ENCODE data around the gene ADAMTSL1.

ADAMTSL1 gene

GRCh38 chr9:18673179-18673578, 199.2 kb downstream of the ADAMTSL1 start:
- Mint-ChIP-seq H3K36me3 (ENCODE audit: low read depth) (no peaks in the 10 kb centered on the region), H3K4me1 (ENCODE audit: low read depth) (no peaks in the 10 kb centered on the region), H3K9me3 (no peaks in the 10 kb centered on the region), H3K27me3 (ENCODE audit: low read depth) (no peaks in the 10 kb centered on the region), H3K4me3 (no peak overlapping the region), H3K27ac (no peak overlapping the region)
- DNase-seq (ENCODE audit: low spot score) = no peak

DNA sequence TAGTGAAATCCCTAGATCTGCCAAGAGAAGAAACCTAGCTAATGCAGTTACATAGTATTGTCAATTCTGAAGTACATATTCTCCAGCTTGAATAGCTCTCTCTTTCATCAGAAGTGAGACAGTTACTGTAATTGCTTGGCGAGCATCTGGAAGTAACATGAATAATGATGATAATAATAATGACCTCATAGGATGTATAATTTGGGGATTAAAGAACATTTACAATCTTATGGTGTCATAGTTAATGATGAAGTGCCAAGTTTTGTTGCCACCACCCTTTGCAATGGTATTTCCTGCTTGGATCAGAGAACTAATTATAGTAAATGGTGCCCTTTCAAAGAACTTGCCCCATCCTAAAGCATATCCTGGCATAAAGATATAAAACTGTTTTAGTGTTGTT, 201.4 kb downstream of the ADAMTSL1 start:
- no peak overlapping the region for H3K27ac Mint-ChIP-seq
- no peaks in the 10 kb centered on the region for H3K36me3 Mint-ChIP-seq (ENCODE audit: low read depth)
- no peak for DNase-seq (ENCODE audit: low spot score)
- H3K4me3 Mint-ChIP-seq = no peak overlapping the region
- no peaks in the 10 kb centered on the region for H3K9me3 Mint-ChIP-seq
- H3K27me3 Mint-ChIP-seq (ENCODE audit: low read depth) = no peaks in the 10 kb centered on the region
- no peaks in the 10 kb centered on the region for H3K4me1 Mint-ChIP-seq (ENCODE audit: low read depth)

- Mint-ChIP-seq H3K4me3 (no peak overlapping the region), H3K4me1 (ENCODE audit: low read depth) (no peaks in the 10 kb centered on the region)
These were observed 202.0 kb downstream of the ADAMTSL1 start for GRCh38 chr9:18675973-18676372.

GRCh38 chr9:18676525-18676924, 202.6 kb downstream of the ADAMTSL1 start:
- no peak overlapping the region for H3K4me3 Mint-ChIP-seq
- H3K4me1 Mint-ChIP-seq (ENCODE audit: low read depth) = no peaks in the 10 kb centered on the region
- no peaks in the 10 kb centered on the region for H3K9me3 Mint-ChIP-seq
- no peak for DNase-seq (ENCODE audit: low spot score)
- H3K27me3 Mint-ChIP-seq (ENCODE audit: low read depth) = no peaks in the 10 kb centered on the region
- H3K36me3 Mint-ChIP-seq (ENCODE audit: low read depth) = no peaks in the 10 kb centered on the region
- H3K27ac Mint-ChIP-seq = no peak overlapping the region

More at GRCh38 chr9:18675973-18676372, 202.0 kb downstream of the ADAMTSL1 start:
- H3K9me3 Mint-ChIP-seq = no peaks in the 10 kb centered on the region
- DNase-seq (ENCODE audit: low spot score) = no peak
- no peak overlapping the region for H3K27ac Mint-ChIP-seq
- H3K36me3 Mint-ChIP-seq (ENCODE audit: low read depth) = no peaks in the 10 kb centered on the region
- H3K27me3 Mint-ChIP-seq (ENCODE audit: low read depth) = no peaks in the 10 kb centered on the region

GRCh38 chr9:18678821-18679590, 205.1 kb downstream of the ADAMTSL1 start:
- no peaks in the 10 kb centered on the region for H3K9me3 Mint-ChIP-seq
- H3K4me3 Mint-ChIP-seq = no peak overlapping the region
- DNase-seq (ENCODE audit: low spot score) = no peak
- no peaks in the 10 kb centered on the region for H3K4me1 Mint-ChIP-seq (ENCODE audit: low read depth)
- H3K27me3 Mint-ChIP-seq (ENCODE audit: low read depth) = no peaks in the 10 kb centered on the region
- H3K27ac Mint-ChIP-seq = no peak overlapping the region
- H3K36me3 Mint-ChIP-seq (ENCODE audit: low read depth) = no peaks in the 10 kb centered on the region

DNA sequence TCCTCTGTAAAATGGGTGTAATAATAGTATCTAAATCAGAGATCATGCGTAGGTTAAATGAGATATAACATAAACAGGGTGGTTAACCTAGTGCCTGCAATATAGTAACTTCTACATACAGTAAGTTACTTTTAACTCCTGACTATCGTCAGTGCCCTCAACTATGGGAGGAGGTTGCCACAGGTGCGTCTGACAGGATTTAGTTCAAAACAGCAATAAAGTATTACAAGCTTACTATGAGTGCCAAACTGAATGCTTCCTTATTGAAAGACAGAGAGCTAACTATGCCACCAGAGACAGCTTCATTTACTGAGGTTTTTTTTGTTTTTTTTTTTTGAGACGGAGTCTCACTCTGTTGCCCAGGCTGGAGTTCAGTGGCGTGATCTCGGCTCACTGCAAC, 209.0 kb downstream of the ADAMTSL1 start:
- H3K36me3 Mint-ChIP-seq (ENCODE audit: low read depth) = no peaks in the 10 kb centered on the region
- no peaks in the 10 kb centered on the region for H3K4me1 Mint-ChIP-seq (ENCODE audit: low read depth)
- H3K27ac Mint-ChIP-seq = no peak overlapping the region
- H3K4me3 Mint-ChIP-seq = no peak overlapping the region
- no peaks in the 10 kb centered on the region for H3K9me3 Mint-ChIP-seq
- DNase-seq (ENCODE audit: low spot score) = no peak
- no peaks in the 10 kb centered on the region for H3K27me3 Mint-ChIP-seq (ENCODE audit: low read depth)

- no peak overlapping the region for H3K4me3 Mint-ChIP-seq
- H3K27me3 Mint-ChIP-seq (ENCODE audit: low read depth) = no peaks in the 10 kb centered on the region
- no peak for DNase-seq (ENCODE audit: low spot score)
- no peaks in the 10 kb centered on the region for H3K9me3 Mint-ChIP-seq
- no peaks in the 10 kb centered on the region for H3K4me1 Mint-ChIP-seq (ENCODE audit: low read depth)
- no peaks in the 10 kb centered on the region for H3K36me3 Mint-ChIP-seq (ENCODE audit: low read depth)
- H3K27ac Mint-ChIP-seq = no peak overlapping the region
These were observed 209.4 kb downstream of the ADAMTSL1 start for GRCh38 chr9:18683312-18683711.

DNA sequence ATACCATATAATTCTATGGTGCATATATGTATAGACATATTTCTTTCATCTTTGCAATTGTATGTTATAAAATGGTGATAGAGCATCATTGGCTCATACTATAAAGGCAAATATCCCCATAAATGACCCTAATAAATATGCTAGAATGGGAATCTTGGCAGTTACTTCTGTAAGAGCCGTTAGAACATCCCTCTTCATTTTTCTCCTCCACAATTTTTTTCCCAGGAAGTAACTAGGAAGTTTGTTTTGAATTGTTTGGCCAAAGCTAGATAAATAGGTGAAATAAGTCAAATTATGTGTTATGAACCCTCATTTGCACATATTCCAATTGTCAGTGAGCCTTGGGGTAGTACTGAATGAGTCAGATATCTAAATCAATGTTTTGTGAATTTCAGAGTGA, 209.9 kb downstream of the ADAMTSL1 start:
- Mint-ChIP-seq H3K4me3 (no peak overlapping the region), H3K27me3 (ENCODE audit: low read depth) (no peaks in the 10 kb centered on the region), H3K4me1 (ENCODE audit: low read depth) (no peaks in the 10 kb centered on the region), H3K27ac (no peak overlapping the region), H3K36me3 (ENCODE audit: low read depth) (no peaks in the 10 kb centered on the region), H3K9me3 (no peaks in the 10 kb centered on the region)
- DNase-seq (ENCODE audit: low spot score) = no peak

- H3K27ac Mint-ChIP-seq = no peak overlapping the region
- DNase-seq (ENCODE audit: low spot score) = no peak
- H3K4me1 Mint-ChIP-seq (ENCODE audit: low read depth) = no peaks in the 10 kb centered on the region
- no peaks in the 10 kb centered on the region for H3K36me3 Mint-ChIP-seq (ENCODE audit: low read depth)
- H3K4me3 Mint-ChIP-seq = no peak overlapping the region
- no peaks in the 10 kb centered on the region for H3K9me3 Mint-ChIP-seq
- no peaks in the 10 kb centered on the region for H3K27me3 Mint-ChIP-seq (ENCODE audit: low read depth)
These were observed 210.8 kb downstream of the ADAMTSL1 start for GRCh38 chr9:18684593-18685317.

DNA sequence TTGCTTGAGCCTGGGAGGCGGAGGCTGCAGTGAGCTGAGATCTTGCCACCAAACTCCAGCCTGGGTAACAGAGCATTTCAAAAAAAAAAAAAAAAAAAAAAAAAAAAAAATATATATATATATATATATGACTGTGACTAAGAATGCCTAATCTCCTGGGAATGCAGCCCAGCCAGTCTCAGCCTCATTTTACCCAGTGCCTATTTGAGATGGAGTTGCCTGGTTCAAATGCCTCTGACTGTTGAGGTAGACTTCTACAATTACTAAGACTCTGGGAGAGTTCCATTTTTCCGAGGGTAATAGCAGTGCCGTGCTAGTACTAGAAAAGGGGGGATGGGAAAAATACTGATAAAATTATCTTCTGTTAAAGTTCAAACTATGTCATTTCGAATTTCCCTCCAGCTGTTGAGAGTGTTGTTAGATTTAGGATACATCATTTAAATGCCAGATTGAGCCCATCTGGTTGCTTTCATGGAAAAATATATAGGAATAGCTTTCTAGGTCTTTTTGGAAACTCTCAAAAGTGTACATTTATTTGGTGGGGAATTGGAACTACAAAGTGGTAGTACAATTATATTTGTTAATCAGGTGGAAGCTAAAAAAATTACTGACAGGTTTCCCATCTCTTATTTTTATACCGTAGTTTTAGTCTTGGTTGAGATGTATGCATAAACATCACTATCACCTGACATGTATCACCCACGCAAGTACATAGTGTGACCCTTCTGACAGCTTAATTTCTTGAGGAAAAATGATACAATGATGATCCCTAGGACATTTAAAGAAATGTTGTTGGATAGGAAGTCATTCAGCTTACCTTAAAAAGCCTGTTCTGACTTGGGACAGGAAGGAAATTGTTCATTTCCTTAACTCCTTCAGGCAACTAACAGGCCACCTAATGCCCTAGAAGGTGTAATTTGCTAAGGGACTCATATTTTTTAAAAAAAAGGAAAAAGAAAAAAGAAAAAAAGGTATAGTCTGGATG, 214.9 kb downstream of the ADAMTSL1 start:
- H3K4me1 Mint-ChIP-seq (ENCODE audit: low read depth) = no peaks in the 10 kb centered on the region
- no peaks in the 10 kb centered on the region for H3K36me3 Mint-ChIP-seq (ENCODE audit: low read depth)
- H3K4me3 Mint-ChIP-seq = no peak overlapping the region
- no peaks in the 10 kb centered on the region for H3K9me3 Mint-ChIP-seq
- no peak overlapping the region for H3K27ac Mint-ChIP-seq
- H3K27me3 Mint-ChIP-seq (ENCODE audit: low read depth) = no peaks in the 10 kb centered on the region
- DNase-seq (ENCODE audit: low spot score) = no peak

GRCh38 chr9:18689921-18690320, 216.0 kb downstream of the ADAMTSL1 start:
- Mint-ChIP-seq H3K4me3 (no peak overlapping the region), H3K27ac (no peak overlapping the region), H3K36me3 (ENCODE audit: low read depth) (no peaks in the 10 kb centered on the region), H3K4me1 (ENCODE audit: low read depth) (no peaks in the 10 kb centered on the region), H3K27me3 (ENCODE audit: low read depth) (no peaks in the 10 kb centered on the region), H3K9me3 (no peaks in the 10 kb centered on the region)
- no peak for DNase-seq (ENCODE audit: low spot score)

GRCh38 chr9:18692268-18692667, 218.3 kb downstream of the ADAMTSL1 start:
- no peaks in the 10 kb centered on the region for H3K27me3 Mint-ChIP-seq (ENCODE audit: low read depth)
- no peak overlapping the region for H3K27ac Mint-ChIP-seq
- H3K4me3 Mint-ChIP-seq = no peak overlapping the region
- H3K4me1 Mint-ChIP-seq (ENCODE audit: low read depth) = no peaks in the 10 kb centered on the region
- H3K36me3 Mint-ChIP-seq (ENCODE audit: low read depth) = no peaks in the 10 kb centered on the region
- no peaks in the 10 kb centered on the region for H3K9me3 Mint-ChIP-seq
- no peak for DNase-seq (ENCODE audit: low spot score)

DNA sequence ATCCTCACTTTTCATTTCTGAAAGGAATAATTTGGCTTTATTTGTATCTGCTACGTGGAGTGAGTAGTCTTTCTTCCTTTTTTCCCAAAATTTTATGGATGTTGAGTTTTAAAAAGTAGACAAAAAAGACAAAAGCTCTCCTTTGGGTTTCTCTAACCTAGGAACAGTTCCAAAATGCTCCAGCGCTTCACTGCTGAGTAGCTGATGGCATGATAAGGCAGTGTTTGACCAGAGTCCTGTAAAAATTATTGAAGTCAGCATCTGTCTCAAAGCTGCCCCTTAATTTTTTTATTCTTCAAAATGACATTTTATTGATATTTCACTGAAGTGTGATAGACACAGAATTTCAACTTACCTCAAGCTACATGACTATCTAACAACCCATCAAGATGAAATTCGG, 219.0 kb downstream of the ADAMTSL1 start:
- DNase-seq (ENCODE audit: low spot score) = no peak
- Mint-ChIP-seq H3K4me1 (ENCODE audit: low read depth) (no peaks in the 10 kb centered on the region), H3K9me3 (no peaks in the 10 kb centered on the region), H3K27me3 (ENCODE audit: low read depth) (no peaks in the 10 kb centered on the region), H3K4me3 (no peak overlapping the region), H3K27ac (no peak overlapping the region), H3K36me3 (ENCODE audit: low read depth) (no peaks in the 10 kb centered on the region)
